GM12878 (cell line): ENCODE results near the gene RCAN1. TPM values are rescaled to one million over a fixed set of nuclear protein-coding genes. Genes with fewer than 3 reads are reported as not detected.

Experiments
- ATAC-seq: fragments of 200-7000 bp; cut with Tn5 transposase; 3 replicates; pipeline ENCODE4 v1.9.1; 2020; ENCODE audit warnings: mild to moderate bottlenecking, moderate library complexity
- BruUV-seq: library from RNA; stranded (reverse); fragments of 400-500 nt; replicated peaks from 2 replicates; lab custom pipeline; 2021; lab: Mats Ljungman, UMichigan
- CTCF ChIA-PET: fragments of 300-600 bp; sonication (Branson Sonifier 250); formaldehyde crosslinking; extraction: SDS; loops from one replicate; lab custom pipeline; 2021; ENCODE audit warnings: inconsistent platforms; lab: Yijun Ruan, JAX
- POLR2A ChIA-PET: fragments of 350-600 bp; formaldehyde crosslinking; extraction: SDS; loops from one replicate; lab custom pipeline; 2021; ENCODE audit warnings: inconsistent platforms; lab: Charles Lee
- RAD21 ChIA-PET: fragments of 300-600 bp; sonication (Branson Sonifier 250); formaldehyde crosslinking; loops from one replicate; lab custom pipeline; 2023; ENCODE audit warnings: antibody characterized with exemption; ENCODE audit not compliant: unreplicated experiment; lab: Charles Lee
- SMC1A ChIA-PET: fragments of 300-600 bp; sonication (Branson Sonifier 250); formaldehyde crosslinking; loops from one replicate; lab custom pipeline; 2023; ENCODE audit not compliant: unreplicated experiment, uncharacterized antibody; lab: Charles Lee
- DNase-seq: peaks from one replicate; pipeline ENCODE4 v3.0.0-alpha.2; 2011; ENCODE audit warnings: low read depth, low spot score
- FAIRE-seq: peaks from 3 replicates; lab custom pipeline; 2011; peaks lifted over from hg19 to GRCh38; lab: Jason Lieb, UNC
- H2AFZ ChIP-seq: 2 replicates; pipeline ENCODE4 v1.6.0; 2011; ENCODE audit warnings: low read depth, low read length, control low read depth; ENCODE audit not compliant: control insufficient read depth
- H3K27ac ChIP-seq: 2 replicates; pipeline ENCODE4 v1.5.1; 2011; ENCODE audit warnings: control low read depth; ENCODE audit not compliant: control insufficient read depth, insufficient read depth
- H3K27me3 ChIP-seq, 2 experiments: replicated peaks in 1 of 2; 2 replicates each; pipeline versions ENCODE4 v1.6.0 to v1.6.1; 2011; ENCODE audit warnings: low read length in 1 of 2; ENCODE audit not compliant: control insufficient read depth in 2 of 2, insufficient read depth in 2 of 2
- H3K36me3 ChIP-seq, 2 experiments: 2 replicates each; pipeline ENCODE4 v1.5.1; 2011; ENCODE audit warnings: low read length in 1 of 2; ENCODE audit not compliant: control insufficient read depth in 2 of 2, insufficient read depth in 2 of 2
- H3K4me1 ChIP-seq: 2 replicates; pipeline ENCODE4 v1.6.1; 2011; ENCODE audit warnings: mild to moderate bottlenecking, low read length, moderate library complexity, mixed read lengths; ENCODE audit not compliant: control insufficient read depth, insufficient read depth
- H3K4me2 ChIP-seq: 2 replicates; pipeline ENCODE4 v1.6.0; 2011; ENCODE audit warnings: control low read depth; ENCODE audit not compliant: control insufficient read depth, insufficient read depth
- H3K4me3 ChIP-seq: fragments of 200-600 bp; sonication (generic); 2 replicates; pipeline ENCODE4 v1.5.1; 2016
- H3K79me2 ChIP-seq: 2 replicates; pipeline ENCODE4 v1.6.0; 2011; ENCODE audit warnings: low read length; ENCODE audit not compliant: control insufficient read depth, insufficient read depth
- H3K9ac ChIP-seq: 2 replicates; pipeline ENCODE4 v1.8.0; 2011; ENCODE audit warnings: low read length, control low read depth, mixed read lengths; ENCODE audit not compliant: control insufficient read depth, insufficient read depth
- H3K9me3 ChIP-seq: replicated peaks from 3 replicates; pipeline ENCODE4 v1.5.1; 2011; ENCODE audit warnings: mild to moderate bottlenecking, low read length; ENCODE audit not compliant: control insufficient read depth, insufficient read depth
- H4K20me1 ChIP-seq: 2 replicates; pipeline ENCODE4 v1.6.0; 2011; ENCODE audit not compliant: control insufficient read depth, insufficient read depth
- ATF3 ChIP-seq: IDR thresholded peaks from 2 replicates; pipeline ENCODE4 v1.6.1; 2011; ENCODE audit warnings: low read depth, mild to moderate bottlenecking, low read length, moderate library complexity, borderline replicate concordance; ENCODE audit errors: extremely low read depth
- ATF7 ChIP-seq: fragments of 450-650 bp; IDR thresholded peaks from 2 replicates; pipeline ENCODE4 v1.6.1; 2016; ENCODE audit warnings: low read depth, mild to moderate bottlenecking
- IKZF1 ChIP-seq: fragments of 450-650 bp; conservative IDR thresholded peaks from 2 replicates; pipeline ENCODE4 v1.6.1; 2017; ENCODE audit warnings: antibody characterized with exemption, mild to moderate bottlenecking
- RAD51 ChIP-seq: fragments of 450-650 bp; IDR thresholded peaks from 2 replicates; pipeline ENCODE4 v1.6.1; 2016; ENCODE audit warnings: moderate library complexity, mild to moderate bottlenecking, inconsistent platforms
- ZNF217 ChIP-seq: fragments of 450-650 bp; IDR thresholded peaks from 2 replicates; pipeline ENCODE4 v1.6.1; 2017; ENCODE audit warnings: antibody characterized with exemption, mild to moderate bottlenecking
- ZSCAN29 ChIP-seq: fragments of 450-650 bp; IDR thresholded peaks from 2 replicates; pipeline ENCODE4 v1.6.1; 2017; ENCODE audit warnings: mild to moderate bottlenecking, moderate library complexity
- WGBS: methylation state at CpG from one replicate; pipeline ENCODE4 v1.1.6; 2016; ENCODE audit warnings: low lambda C conversion rate; ENCODE audit not compliant: insufficient replicate concordance, insufficient coverage; ENCODE audit errors: missing lambda C conversion rate; 5-methylcytosine and 5-hydroxymethylcytosine counted together
- in situ Hi-C: fragments of 300-500 bp; cut with MboI; formaldehyde crosslinking; loops from 9 replicates; pipeline ENCODE4 v1.14.3; 2018; ENCODE audit warnings: mixed read lengths
- intact Hi-C: fragments of 100-400 bp; cut with micrococcal nuclease; formaldehyde crosslinking; loops from one replicate; pipeline ENCODE4 v1.14.2; 2022; ENCODE audit not compliant: unreplicated experiment
- polyA plus RNA-seq, 11 experiments: library from polyadenylated mRNA; depleted of rRNA in 4 of 11; unstranded in 6 of 11; stranded (reverse) in 5 of 11; fragments of >200 nt; fragmentation: Nextera tagmentation in 4 of 11; fragmentation: Illumina TruSeq in 1 of 11; extraction: Ambion mirVana in 4 of 11; extraction: Trizol in 1 of 11; gene quantifications; 1 replicate in 1 of 11; 2 replicates in 10 of 11; pipeline versions ENCODE4 v1.2.1 to v1.2.3, GENCODE V29; 2011 to 2016; ENCODE audit warnings: inconsistent platforms in 2 of 11, missing spikeins in 2 of 11, low read depth in 1 of 11
- total RNA-seq, 4 experiments: library from RNA; depleted of rRNA in 3 of 4; stranded (reverse); fragments of >200 nt in 3 of 4; fragmentation: Illumina TruSeq in 1 of 4; extraction: Trizol in 1 of 4; gene quantifications; 2 replicates each; pipeline versions ENCODE4 v1.2.1 to v1.2.3, GENCODE V29; 2013 to 2021

RCAN1 gene
- total and polyA plus RNA-seq, 10 of the 15 experiments (the other 5 are each of a cell fraction or from before 2014, with no cell fraction given), result 2.8 to 12.9 (median 10.5) TPM

- ATAC-seq (no peak), FAIRE-seq (no peak), DNase-seq (no peak)
- in situ Hi-C loops (no loop called here), intact Hi-C loops (no loop called here)
- H3K9ac ChIP-seq, result no peak overlapping the region
- no peaks in the 10 kb centered on the region for H3K36me3 ChIP-seq
- ChIA-PET SMC1A (interaction anchor here (0.9 kb wide), 1 partner anchor 39 kb away, joined by 3 read pairs; no protein-coding TSS in a partner anchor), CTCF (no interaction called here), POLR2A (no interaction called here), RAD21 (no interaction called here)
- H3K4me2 ChIP-seq, result no peak overlapping the region
- BruUV-seq, result no TSS peak
- 97% methylated on average over 2 of the region's 2 CpGs for WGBS
- TF ChIP-seq RAD51 (no peak), ATF7 (no peak), ZNF217 (no peak)
- H3K27ac ChIP-seq, result no peak overlapping the region
- H2AFZ ChIP-seq, result no peak overlapping the region
- H3K4me3 ChIP-seq, result no peak overlapping the region
- H3K79me2 ChIP-seq, result no peaks in the 10 kb centered on the region
- H3K27me3 ChIP-seq, result no peaks in the 10 kb centered on the region
- H4K20me1 ChIP-seq, result no peaks in the 10 kb centered on the region
- peaks cover 5% of the 10 kb centered on the region; the same call in 2 of the 3 replicates for H3K9me3 ChIP-seq
- H3K4me1 ChIP-seq, result peaks cover 18% of the 10 kb centered on the region
Observed at GRCh38 chr21:34550182-34550799, 64.6 kb downstream of the RCAN1 start.

- in situ Hi-C loops (no loop called here), intact Hi-C loops (no loop called here)
- TF ChIP-seq ZSCAN29, result no peak
- no peak for TF ChIP-seq IKZF1
- no peak for TF ChIP-seq ATF3
- RAD21 ChIA-PET, result no interaction called here
- ATAC-seq, result no peak
- Histone ChIP-seq H4K20me1 (no peaks in the 10 kb centered on the region), H3K9ac (no peak overlapping the region), H3K36me3 (no peaks in the 10 kb centered on the region), H2AFZ (no peak overlapping the region), H3K4me1 (peaks cover 31% of the 10 kb centered on the region), H3K4me3 (no peak overlapping the region), H3K27ac (no peak overlapping the region), H3K4me2 (no peak overlapping the region), H3K27me3 (no peaks in the 10 kb centered on the region), H3K79me2 (no peaks in the 10 kb centered on the region), H3K9me3 (no peaks in the 10 kb centered on the region)
- DNase-seq, result no peak
- no TSS peak for BruUV-seq
- POLR2A ChIA-PET, result no interaction called here
- CTCF ChIA-PET, result no interaction called here
- SMC1A ChIA-PET, result no interaction called here
- 71% methylated on average over 11 of the region's 11 CpGs for WGBS
- FAIRE-seq, result no peak
Observed at GRCh38 chr21:34548781-34549376, 66.0 kb downstream of the RCAN1 start.
